BLaER1 (cell line): ENCODE measurements around the gene NKTR.

Source experiments
- H3K27ac ChIP-seq: shearing (Covaris generic); formaldehyde crosslinking; 2 replicates; pipeline ENCODE4 v1.8.1; 2022
- H3K27me3 ChIP-seq: shearing (Covaris generic); formaldehyde crosslinking; 2 replicates; pipeline ENCODE4 v1.8.1; 2022
- H3K36me3 ChIP-seq: shearing (Covaris generic); formaldehyde crosslinking; 2 replicates; pipeline ENCODE4 v1.8.1; 2022
- H3K4me1 ChIP-seq: shearing (Covaris generic); formaldehyde crosslinking; 2 replicates; pipeline ENCODE4 v1.8.1; 2022
- H3K4me2 ChIP-seq: shearing (Covaris generic); formaldehyde crosslinking; 2 replicates; pipeline ENCODE4 v1.8.1; 2022
- H3K4me3 ChIP-seq: shearing (Covaris generic); formaldehyde crosslinking; 2 replicates; pipeline ENCODE4 v1.8.1; 2022
- H3K9ac ChIP-seq: shearing (Covaris generic); formaldehyde crosslinking; 2 replicates; pipeline ENCODE4 v1.8.1; 2022
- H3K9me3 ChIP-seq: shearing (Covaris generic); formaldehyde crosslinking; 2 replicates; pipeline ENCODE4 v1.8.1; 2022
- H4K20me1 ChIP-seq: shearing (Covaris generic); formaldehyde crosslinking; 2 replicates; pipeline ENCODE4 v1.8.1; 2022
- Cebpa-rat ChIP-seq: shearing (Covaris generic); IDR thresholded peaks from 2 replicates; pipeline ENCODE4 v1.8.1; 2022

The NKTR gene

GRCh38 chr3:42667096-42667522 is 66.6 kb downstream of the NKTR start:
- Histone ChIP-seq H3K36me3 (peaks cover 15% of the 10 kb centered on the region), H3K9ac (no peak overlapping the region), H3K27ac (no peak overlapping the region), H3K4me1 (peaks cover 59% of the 10 kb centered on the region), H3K9me3 (peaks cover 5% of the 10 kb centered on the region; the same call in 1 of the 2 replicates), H3K27me3 (no peaks in the 10 kb centered on the region), H4K20me1 (no peaks in the 10 kb centered on the region), H3K4me2 (peak overlapping the region; percentile 2; the same call in 1 of the 2 replicates), H3K4me3 (no peak overlapping the region)
- no peak for TF ChIP-seq Cebpa-rat

GRCh38 chr3:42667523-42668412 is 67.3 kb downstream of the NKTR start:
- no peaks in the 10 kb centered on the region for H3K27me3 ChIP-seq
- no peak overlapping the region for H3K4me3 ChIP-seq
- TF ChIP-seq Cebpa-rat: no peak
- H3K4me2 ChIP-seq: peak overlapping the region; percentile 2; the same call in 1 of the 2 replicates
- H3K4me1 ChIP-seq: peaks cover 52% of the 10 kb centered on the region
- peaks cover 5% of the 10 kb centered on the region; the same call in 1 of the 2 replicates for H3K9me3 ChIP-seq
- 0 out of 2 replicates have a peak, but pooled peaks cover 13% of the 10 kb centered on the region for H3K36me3 ChIP-seq
- H3K27ac ChIP-seq: no peak overlapping the region
- H4K20me1 ChIP-seq: no peaks in the 10 kb centered on the region
- H3K9ac ChIP-seq: no peak overlapping the region

- Histone ChIP-seq H4K20me1 (no peaks in the 10 kb centered on the region), H3K4me1 (peaks cover 46% of the 10 kb centered on the region), H3K4me3 (no peak overlapping the region), H3K4me2 (no peak overlapping the region), H3K27ac (no peak overlapping the region), H3K27me3 (no peaks in the 10 kb centered on the region), H3K9me3 (peaks cover 5% of the 10 kb centered on the region; the same call in 1 of the 2 replicates), H3K36me3 (0 out of 2 replicates have a peak, but pooled peaks cover 13% of the 10 kb centered on the region), H3K9ac (no peak overlapping the region)
- TF ChIP-seq Cebpa-rat: no peak
Measured at GRCh38 chr3:42668413-42668760, 67.9 kb downstream of the NKTR start.

- Histone ChIP-seq H3K9ac (no peak overlapping the region), H3K4me3 (no peak overlapping the region), H3K27me3 (no peaks in the 10 kb centered on the region), H3K4me1 (peaks cover 42% of the 10 kb centered on the region), H3K36me3 (0 out of 2 replicates have a peak, but pooled peaks cover 13% of the 10 kb centered on the region), H3K9me3 (peaks cover 5% of the 10 kb centered on the region; the same call in 1 of the 2 replicates), H4K20me1 (no peaks in the 10 kb centered on the region), H3K4me2 (no peak overlapping the region), H3K27ac (no peak overlapping the region)
- TF ChIP-seq Cebpa-rat: no peak
Measured at GRCh38 chr3:42668793-42669217, 68.3 kb downstream of the NKTR start.

GRCh38 chr3:42670051-42670576 is 69.6 kb downstream of the NKTR start:
- Histone ChIP-seq H3K9ac (no peak overlapping the region), H3K4me3 (no peak overlapping the region), H3K27me3 (no peaks in the 10 kb centered on the region), H3K27ac (no peak overlapping the region), H3K9me3 (peaks cover 5% of the 10 kb centered on the region; the same call in 1 of the 2 replicates), H3K36me3 (0 out of 2 replicates have a peak, but pooled peaks cover 13% of the 10 kb centered on the region), H3K4me2 (no peak overlapping the region), H3K4me1 (peaks cover 29% of the 10 kb centered on the region), H4K20me1 (no peaks in the 10 kb centered on the region)
- no peak for TF ChIP-seq Cebpa-rat

GRCh38 chr3:42670670-42671069 is 70.2 kb downstream of the NKTR start:
- Histone ChIP-seq H3K36me3 (0 out of 2 replicates have a peak, but pooled peaks cover 10% of the 10 kb centered on the region), H3K4me1 (peaks cover 24% of the 10 kb centered on the region), H3K4me2 (no peak overlapping the region), H3K4me3 (no peak overlapping the region), H3K9ac (no peak overlapping the region), H4K20me1 (no peaks in the 10 kb centered on the region), H3K9me3 (peaks cover 5% of the 10 kb centered on the region; the same call in 1 of the 2 replicates), H3K27me3 (no peaks in the 10 kb centered on the region), H3K27ac (no peak overlapping the region)
- TF ChIP-seq Cebpa-rat: no peak

- H3K9ac ChIP-seq: no peak overlapping the region
- H3K4me3 ChIP-seq: no peak overlapping the region
- H3K4me2 ChIP-seq: no peak overlapping the region
- H3K27ac ChIP-seq: no peak overlapping the region
- no peaks in the 10 kb centered on the region for H3K36me3 ChIP-seq
- TF ChIP-seq Cebpa-rat: no peak
- no peaks in the 10 kb centered on the region for H3K27me3 ChIP-seq
- H4K20me1 ChIP-seq: no peaks in the 10 kb centered on the region
- H3K9me3 ChIP-seq: peaks cover 14% of the 10 kb centered on the region
- peaks cover 7% of the 10 kb centered on the region for H3K4me1 ChIP-seq
Measured at GRCh38 chr3:42672515-42672914, 72.0 kb downstream of the NKTR start.

GRCh38 chr3:42673082-42673481 is 72.6 kb downstream of the NKTR start:
- Histone ChIP-seq H3K9me3 (peaks cover 17% of the 10 kb centered on the region), H3K27ac (no peak overlapping the region)
- TF ChIP-seq Cebpa-rat: no peak

GRCh38 chr3:42674146-42674545 is 73.7 kb downstream of the NKTR start:
- no peak for TF ChIP-seq Cebpa-rat
- no peak overlapping the region for H3K9ac ChIP-seq

More at GRCh38 chr3:42673082-42673481, 72.6 kb downstream of the NKTR start:
- Histone ChIP-seq H3K27me3 (no peaks in the 10 kb centered on the region), H3K36me3 (no peaks in the 10 kb centered on the region), H3K4me2 (no peak overlapping the region), H3K4me1 (peaks cover under 1% of the 10 kb centered on the region; the same call in 1 of the 2 replicates), H4K20me1 (no peaks in the 10 kb centered on the region), H3K9ac (no peak overlapping the region), H3K4me3 (no peak overlapping the region)

GRCh38 chr3:42675909-42676308 is 75.4 kb downstream of the NKTR start:
- no peak overlapping the region for H3K27ac ChIP-seq
- no peaks in the 10 kb centered on the region for H3K36me3 ChIP-seq
- H3K9me3 ChIP-seq: peaks cover 13% of the 10 kb centered on the region
- no peaks in the 10 kb centered on the region for H3K27me3 ChIP-seq
- no peak for TF ChIP-seq Cebpa-rat
- H3K9ac ChIP-seq: no peak overlapping the region
- H3K4me2 ChIP-seq: no peak overlapping the region
- H3K4me3 ChIP-seq: no peak overlapping the region
- H3K4me1 ChIP-seq: no peaks in the 10 kb centered on the region
- no peaks in the 10 kb centered on the region for H4K20me1 ChIP-seq

More at GRCh38 chr3:42674146-42674545, 73.7 kb downstream of the NKTR start:
- Histone ChIP-seq H4K20me1 (no peaks in the 10 kb centered on the region), H3K27ac (no peak overlapping the region), H3K4me2 (no peak overlapping the region), H3K9me3 (peaks cover 17% of the 10 kb centered on the region), H3K4me1 (no peaks in the 10 kb centered on the region), H3K4me3 (no peak overlapping the region), H3K27me3 (no peaks in the 10 kb centered on the region), H3K36me3 (no peaks in the 10 kb centered on the region)
